Mesothelial cell of epicardium (in vitro differentiated cells): ENCODE data around the gene SYNE1. TPM values are rescaled to one million over a fixed set of nuclear protein-coding genes. Genes with fewer than 3 reads are reported as not detected.

Source experiments
- DNase-seq, 2 experiments: peaks; one replicate each; pipeline ENCODE4 v3.0.0; 2021; ENCODE audit warnings: low spot score in 2 of 2; ENCODE audit not compliant: unreplicated experiment in 2 of 2
- H3K27ac Mint-ChIP-seq: 2 replicates; pipeline ENCODE4 v1.8.0; 2021; ENCODE audit warnings: mixed read lengths
- H3K27me3 Mint-ChIP-seq: 2 replicates; pipeline ENCODE4 v1.8.0; 2021; ENCODE audit warnings: low read depth, mixed read lengths
- H3K36me3 Mint-ChIP-seq: 2 replicates; pipeline ENCODE4 v1.8.0; 2021; ENCODE audit warnings: mixed read lengths
- H3K4me1 Mint-ChIP-seq: 2 replicates; pipeline ENCODE4 v1.8.0; 2021; ENCODE audit warnings: mixed read lengths
- H3K4me3 Mint-ChIP-seq: 2 replicates; pipeline ENCODE4 v1.8.0; 2021; ENCODE audit warnings: mild to moderate bottlenecking, moderate library complexity, mixed read lengths
- H3K9me3 Mint-ChIP-seq: 2 replicates; pipeline ENCODE4 v1.8.0; 2021; ENCODE audit warnings: mixed read lengths
- CTCF ChIP-seq: fragments of 200-600 bp; sonication (generic); IDR thresholded peaks from one replicate; pipeline ENCODE4 v1.5.0; 2021; ENCODE audit warnings: antibody characterized with exemption; ENCODE audit not compliant: unreplicated experiment
- total RNA-seq: library from RNA; stranded (reverse); gene quantifications from 3 replicates; pipeline ENCODE4 v1.2.1, GENCODE V29; 2021

The SYNE1 gene
- total RNA-seq, 1 donor from 2014 or later: 60.5 TPM

GRCh38 chr6:152642578-152643375 is 5.6 kb upstream of the SYNE1 start:
- Mint-ChIP-seq H3K27me3 (peaks cover 18% of the 10 kb centered on the region), H3K4me1 (peaks cover 4% of the 10 kb centered on the region), H3K36me3 (no peaks in the 10 kb centered on the region), H3K27ac (no peak overlapping the region), H3K9me3 (no peaks in the 10 kb centered on the region), H3K4me3 (no peak overlapping the region)
- no peak for TF ChIP-seq CTCF
- no peak for DNase-seq

- peaks cover 61% of the 10 kb centered on the region for H3K27me3 Mint-ChIP-seq
- H3K36me3 Mint-ChIP-seq: no peaks in the 10 kb centered on the region
- no peaks in the 10 kb centered on the region for H3K9me3 Mint-ChIP-seq
- peak in 1 of 2 experiments; percentile 51 for DNase-seq
- TF ChIP-seq CTCF: no peak
- peak overlapping the region; percentile 31 for H3K27ac Mint-ChIP-seq
- peaks cover 15% of the 10 kb centered on the region for H3K4me1 Mint-ChIP-seq
- peak overlapping the region; percentile 88 for H3K4me3 Mint-ChIP-seq
Observed at GRCh38 chr6:152636609-152637295, 410 bp downstream of the SYNE1 start.

- no peak for TF ChIP-seq CTCF
- H3K4me1 Mint-ChIP-seq: peaks cover 15% of the 10 kb centered on the region
- H3K9me3 Mint-ChIP-seq: no peaks in the 10 kb centered on the region
- peak overlapping the region; percentile 31 for H3K27ac Mint-ChIP-seq
- peaks cover 64% of the 10 kb centered on the region for H3K27me3 Mint-ChIP-seq
- peak in 1 of 2 experiments; percentile 44 for DNase-seq
- H3K4me3 Mint-ChIP-seq: peak overlapping the region; percentile 88
- H3K36me3 Mint-ChIP-seq: no peaks in the 10 kb centered on the region
Observed at GRCh38 chr6:152636021-152636608, 1.0 kb downstream of the SYNE1 start.

GRCh38 chr6:152634773-152635172 is 2.4 kb downstream of the SYNE1 start:
- TF ChIP-seq CTCF: no peak
- peaks cover 15% of the 10 kb centered on the region for H3K4me1 Mint-ChIP-seq
- peaks cover 60% of the 10 kb centered on the region for H3K27me3 Mint-ChIP-seq
- DNase-seq: no peak
- H3K27ac Mint-ChIP-seq: no peak overlapping the region
- H3K4me3 Mint-ChIP-seq: peak overlapping the region; percentile 88
- no peaks in the 10 kb centered on the region for H3K36me3 Mint-ChIP-seq
- H3K9me3 Mint-ChIP-seq: no peaks in the 10 kb centered on the region

- DNase-seq: no peak
- H3K27me3 Mint-ChIP-seq: peaks cover 44% of the 10 kb centered on the region
- H3K36me3 Mint-ChIP-seq: no peaks in the 10 kb centered on the region
- no peak overlapping the region for H3K4me3 Mint-ChIP-seq
- no peak overlapping the region for H3K27ac Mint-ChIP-seq
- H3K4me1 Mint-ChIP-seq: peaks cover 11% of the 10 kb centered on the region
- no peaks in the 10 kb centered on the region for H3K9me3 Mint-ChIP-seq
- TF ChIP-seq CTCF: no peak
Observed at GRCh38 chr6:152632121-152632782, 4.9 kb downstream of the SYNE1 start.
